ENCODE measurements around the gene FAM13A.

The FAM13A gene

GRCh38 chr4:88969746-88970145, 87.2 kb downstream of the FAM13A start:
- Histone ChIP-seq H3K4me1 (ENCODE audit: control insufficient read depth, insufficient read depth, low read length) (no peaks in the 10 kb centered on the region), H3K4me3 (ENCODE audit: low read depth, low read length) (no peak overlapping the region), H3K36me3 (ENCODE audit: control insufficient read depth in 2 of 2, insufficient read depth in 1 of 2, low read length in 2 of 2) (no peaks in the 10 kb centered on the region), H3K27ac (ENCODE audit: extremely low read depth, low read depth, low read length) (no peak overlapping the region), H3K9me3 (ENCODE audit: control insufficient read depth, insufficient read depth, low read depth, low read length) (no peaks in the 10 kb centered on the region)
- ChIA-PET POLR2A (no interaction called here), CTCF (no interaction called here)
- TF ChIP-seq ZNF548 (tag by site-specific recombination; IDR thresholded peaks at IDR 0.05) (no peak), SCRT1 (tag by site-specific recombination; IDR thresholded peaks at IDR 0.05; ENCODE audit: borderline replicate concordance) (no peak), ZNF701 (tag by site-specific recombination; IDR thresholded peaks at IDR 0.05) (no peak), ZNF843 (tag by site-specific recombination; IDR thresholded peaks at IDR 0.05) (no peak), ZBTB1 (tag by site-specific recombination; IDR thresholded peaks at IDR 0.05) (no peak)

GRCh38 chr4:88969271-88969670, 87.7 kb downstream of the FAM13A start:
- H3K9me3 ChIP-seq (ENCODE audit: control insufficient read depth, insufficient read depth, low read depth, low read length): no peaks in the 10 kb centered on the region
- TF ChIP-seq KLF10 (tag by site-specific recombination; IDR thresholded peaks at IDR 0.05): no peak
- no peak for TF ChIP-seq ZNF10 (tag by site-specific recombination; IDR thresholded peaks at IDR 0.05)
- no peak for TF ChIP-seq ZNF768 (tag by site-specific recombination; IDR thresholded peaks at IDR 0.05)
- no peaks in the 10 kb centered on the region for H3K4me1 ChIP-seq (ENCODE audit: control insufficient read depth, insufficient read depth, low read length)
- no peaks in the 10 kb centered on the region for H3K36me3 ChIP-seq (ENCODE audit: control insufficient read depth in 2 of 2, insufficient read depth in 1 of 2, low read length in 2 of 2)
- no peak overlapping the region for H3K4me3 ChIP-seq (ENCODE audit: low read depth, low read length)
- CTCF ChIA-PET: no interaction called here
- H3K27ac ChIP-seq (ENCODE audit: extremely low read depth, low read depth, low read length): no peak overlapping the region
- POLR2A ChIA-PET: no interaction called here

- Histone ChIP-seq H3K4me3 (ENCODE audit: low read depth, low read length) (no peak overlapping the region), H3K9me3 (ENCODE audit: control insufficient read depth, insufficient read depth, low read depth, low read length) (no peaks in the 10 kb centered on the region), H3K36me3 (ENCODE audit: control insufficient read depth in 2 of 2, insufficient read depth in 1 of 2, low read length in 2 of 2) (no peaks in the 10 kb centered on the region), H3K27ac (ENCODE audit: extremely low read depth, low read depth, low read length) (no peak overlapping the region), H3K4me1 (ENCODE audit: control insufficient read depth, insufficient read depth, low read length) (no peaks in the 10 kb centered on the region; the same call in 1 of the 2 replicates)
- POLR2A ChIA-PET: no interaction called here
- TF ChIP-seq ZNF366 (tag by site-specific recombination; conservative IDR thresholded peaks at IDR 0.05) (no peak), KLF17 (tag by site-specific recombination; IDR thresholded peaks at IDR 0.05) (no peak), ATF2 (tag by site-specific recombination; IDR thresholded peaks at IDR 0.05; ENCODE audit: low read depth) (no peak), ZNF76 (tag by site-specific recombination; IDR thresholded peaks at IDR 0.05; ENCODE audit: borderline replicate concordance, low read depth) (no peak), ZNF837 (tag by site-specific recombination; IDR thresholded peaks at IDR 0.05) (no peak), ZBTB11 (tag by site-specific recombination; conservative IDR thresholded peaks at IDR 0.05; ENCODE audit: low read depth) (no peak), ZBTB44 (tag by site-specific recombination; IDR thresholded peaks at IDR 0.05) (no peak)
- CTCF ChIA-PET: interaction anchor here (0.8 kb wide), 1 partner anchor 149 kb away, joined by 3 read pairs; no protein-coding TSS in a partner anchor
These were observed 89.1 kb downstream of the FAM13A start for GRCh38 chr4:88967883-88968331.
